Kidney tubule cell (primary cell): Measurements from ENCODE around the gene HHAT.

Experiments
- DNase-seq: peaks from one replicate; pipeline ENCODE4 v3.0.0-alpha.2; 2018; ENCODE audit warnings: low spot score

Gene HHAT

GRCh38 chr1:210553711-210554110, 225.0 kb downstream of the HHAT start:
- no peak for DNase-seq

- DNase-seq: no peak
Observed at GRCh38 chr1:210554382-210554781, 225.7 kb downstream of the HHAT start.

DNA sequence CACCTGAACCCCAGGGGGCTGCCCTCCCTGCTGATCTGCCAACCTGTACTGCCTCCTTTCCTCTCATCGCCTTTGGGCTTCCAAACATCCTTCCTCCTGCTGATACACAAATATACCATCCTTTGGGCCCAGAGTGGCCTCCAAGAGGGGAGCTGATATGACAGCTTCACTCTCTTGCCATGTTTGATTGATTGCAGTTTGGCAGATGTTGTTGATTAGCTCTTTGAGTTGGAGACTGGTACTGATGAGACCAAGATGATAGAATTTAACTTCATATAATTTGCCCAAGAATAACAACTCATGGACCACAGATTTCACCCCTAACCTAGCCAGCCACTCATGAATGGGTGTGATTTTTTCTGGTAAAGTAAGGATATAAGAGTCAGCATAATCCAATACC, 227.8 kb downstream of the HHAT start:
- no peak for DNase-seq

- no peak for DNase-seq
Observed at GRCh38 chr1:210557426-210558077, 228.8 kb downstream of the HHAT start.

GRCh38 chr1:210558302-210558701, 229.6 kb downstream of the HHAT start:
- peak; percentile 1 for DNase-seq

DNA sequence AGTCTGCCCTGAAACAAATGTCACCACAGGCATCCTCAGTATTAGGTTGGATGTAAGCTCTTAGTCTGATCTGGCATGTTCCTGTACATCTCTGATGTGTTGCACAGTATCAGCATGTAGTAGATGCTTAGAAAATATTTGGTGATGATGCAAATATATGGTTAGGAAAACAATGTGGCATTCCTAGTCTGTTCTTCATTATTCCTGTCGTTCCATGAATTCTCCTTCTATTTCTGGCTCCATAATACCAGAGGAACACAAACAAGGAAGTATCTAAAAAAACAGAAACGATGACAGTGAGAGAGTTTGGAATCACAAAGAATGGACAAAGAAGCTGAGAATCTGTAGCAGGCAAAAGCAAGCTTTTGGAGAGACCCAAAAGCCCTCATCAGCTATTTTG, 236.6 kb downstream of the HHAT start:
- DNase-seq: no peak

GRCh38 chr1:210568631-210569030, 239.9 kb downstream of the HHAT start:
- DNase-seq: peak; percentile 22

- no peak for DNase-seq
Observed at GRCh38 chr1:210570116-210570515, 241.4 kb downstream of the HHAT start.

- DNase-seq: no peak
Observed at GRCh38 chr1:210571356-210572284, 242.9 kb downstream of the HHAT start.

DNA sequence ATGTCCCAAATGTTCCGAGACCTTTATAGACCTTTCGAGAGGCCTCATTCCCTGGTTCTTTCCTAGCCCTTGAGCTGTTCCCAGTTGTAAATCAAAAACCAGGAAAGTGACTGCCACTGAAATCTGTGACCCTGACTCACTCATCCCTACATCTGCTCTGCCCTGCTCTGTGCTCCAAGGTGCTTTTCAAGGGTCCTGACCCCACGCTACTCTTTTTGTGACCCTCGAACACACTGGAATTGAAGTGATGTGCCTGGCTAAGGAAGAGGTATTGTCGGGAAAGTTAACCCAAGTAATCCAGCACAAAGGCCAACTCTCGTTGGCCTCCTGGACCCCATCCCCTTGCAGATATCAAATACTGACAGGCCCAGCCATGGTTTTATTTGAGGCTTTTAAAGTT, 244.4 kb downstream of the HHAT start:
- DNase-seq: no peak

- DNase-seq: no peak
Observed at GRCh38 chr1:210582205-210582970, 253.7 kb downstream of the HHAT start.

DNA sequence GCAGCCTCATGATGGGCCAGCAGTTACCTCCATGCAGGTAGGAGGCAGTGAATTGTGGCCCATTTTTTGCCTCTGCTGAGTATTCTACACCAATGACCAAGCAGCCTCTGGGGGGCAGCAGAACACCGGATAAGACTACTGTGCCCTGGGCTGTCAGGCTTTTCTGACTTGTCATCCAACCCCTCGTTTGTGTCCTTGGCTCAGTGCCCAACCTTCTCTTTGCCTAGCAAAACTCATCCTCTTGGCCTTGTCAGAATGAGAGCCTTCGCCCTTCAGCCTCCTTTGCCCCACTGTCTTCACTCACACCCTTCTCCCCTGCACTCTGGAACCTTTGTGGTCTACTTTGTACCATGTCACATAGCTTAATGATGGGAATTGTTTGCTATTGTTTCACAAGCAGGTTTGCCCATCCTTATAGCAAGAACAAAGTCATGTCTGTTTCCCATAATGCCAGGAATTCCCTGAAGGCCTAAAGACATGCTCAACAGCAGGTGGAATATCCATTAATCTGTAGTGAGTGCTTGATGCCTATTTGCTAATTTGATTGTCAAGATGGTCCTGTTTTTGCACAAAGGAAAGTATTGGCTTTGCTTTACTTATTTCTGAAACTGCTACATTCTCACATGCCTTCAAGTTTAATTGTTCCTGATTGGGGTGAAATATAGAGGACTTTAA, 255.9 kb downstream of the HHAT start:
- peak; percentile 86 for DNase-seq

- no peak for DNase-seq
Observed at GRCh38 chr1:210586771-210587170, 258.1 kb downstream of the HHAT start.

DNA sequence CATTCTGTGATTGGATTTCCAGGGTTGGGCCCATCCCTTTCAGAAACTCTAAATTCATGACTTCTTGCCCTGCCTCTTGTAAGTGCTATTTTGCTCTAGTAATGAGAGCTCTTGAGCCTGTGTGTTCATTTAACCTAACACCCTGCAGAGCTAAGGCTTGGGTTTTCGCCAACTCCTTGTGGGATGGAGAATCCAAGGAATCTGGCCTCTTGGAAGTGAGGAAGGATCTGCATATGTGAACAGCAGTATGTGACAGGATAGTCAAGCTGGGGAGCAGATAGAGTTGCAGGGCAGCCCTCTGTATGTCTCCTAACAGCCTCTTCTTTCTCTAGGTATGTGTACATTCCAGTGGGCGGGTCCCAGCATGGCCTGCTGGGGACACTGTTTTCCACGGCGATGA, 258.9 kb downstream of the HHAT start:
- peak; percentile 44 for DNase-seq

GRCh38 chr1:210588357-210588756, 259.7 kb downstream of the HHAT start:
- no peak for DNase-seq

DNA sequence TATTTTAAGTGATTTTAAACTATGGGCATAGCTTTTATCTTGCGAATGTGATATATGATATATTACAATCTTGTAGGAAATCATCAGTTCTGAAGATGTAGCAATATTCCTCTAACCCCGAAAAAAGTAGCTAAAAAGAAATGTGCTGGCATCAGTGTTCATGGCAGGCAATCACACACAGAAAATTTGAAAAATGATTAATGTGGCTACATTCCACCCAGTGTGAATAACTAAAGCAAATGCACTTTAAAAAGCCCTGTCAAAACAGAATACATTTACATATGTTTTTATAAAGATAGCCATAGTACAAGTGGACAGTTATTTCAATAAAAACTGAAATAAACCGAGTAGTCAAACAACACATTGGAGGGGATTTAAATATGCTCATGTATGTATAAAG, 260.2 kb downstream of the HHAT start:
- DNase-seq: no peak

GRCh38 chr1:210591214-210591613, 262.5 kb downstream of the HHAT start:
- no peak for DNase-seq

DNA sequence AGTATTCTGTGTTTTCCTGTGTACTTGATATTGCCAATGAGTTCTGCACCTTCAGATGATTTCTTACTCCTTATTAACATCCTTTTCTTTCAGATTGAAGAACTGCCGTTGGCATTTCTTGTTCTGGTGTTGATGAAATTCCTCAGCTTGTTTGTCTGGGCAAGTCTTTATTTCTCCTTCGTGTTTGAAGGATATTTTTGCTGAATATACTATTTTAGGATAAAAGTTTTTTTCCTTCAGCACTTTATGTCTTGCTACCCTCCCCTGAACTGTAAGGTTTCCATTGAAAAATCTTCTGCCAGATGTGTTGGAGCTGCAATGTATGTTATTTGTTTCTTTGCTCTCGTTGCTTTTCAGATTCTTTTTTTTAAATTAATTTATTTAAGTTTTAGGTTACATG, 265.9 kb downstream of the HHAT start:
- DNase-seq: no peak

DNA sequence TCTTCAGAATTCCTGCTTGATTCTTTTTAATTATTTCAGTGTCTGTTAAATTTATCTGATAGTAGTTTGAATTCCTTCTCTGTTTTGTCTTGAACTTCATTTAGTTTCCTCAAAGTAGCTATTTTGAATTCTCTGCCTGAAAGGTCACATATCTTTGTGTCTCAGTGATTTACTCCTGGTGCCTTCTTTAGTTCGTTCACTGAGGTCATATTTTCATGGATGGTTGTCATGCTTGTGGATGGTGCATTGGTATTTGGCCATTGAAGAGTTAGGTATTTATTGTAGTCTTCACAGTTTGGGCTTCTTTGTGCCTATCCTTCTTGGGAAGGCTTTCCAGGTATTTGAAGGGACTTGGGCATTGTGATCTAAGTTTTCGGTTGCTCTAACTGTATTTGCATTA, 267.9 kb downstream of the HHAT start:
- DNase-seq: peak; percentile 12

- DNase-seq: peak; percentile 97
Observed at GRCh38 chr1:210597555-210598134, 268.9 kb downstream of the HHAT start.

DNA sequence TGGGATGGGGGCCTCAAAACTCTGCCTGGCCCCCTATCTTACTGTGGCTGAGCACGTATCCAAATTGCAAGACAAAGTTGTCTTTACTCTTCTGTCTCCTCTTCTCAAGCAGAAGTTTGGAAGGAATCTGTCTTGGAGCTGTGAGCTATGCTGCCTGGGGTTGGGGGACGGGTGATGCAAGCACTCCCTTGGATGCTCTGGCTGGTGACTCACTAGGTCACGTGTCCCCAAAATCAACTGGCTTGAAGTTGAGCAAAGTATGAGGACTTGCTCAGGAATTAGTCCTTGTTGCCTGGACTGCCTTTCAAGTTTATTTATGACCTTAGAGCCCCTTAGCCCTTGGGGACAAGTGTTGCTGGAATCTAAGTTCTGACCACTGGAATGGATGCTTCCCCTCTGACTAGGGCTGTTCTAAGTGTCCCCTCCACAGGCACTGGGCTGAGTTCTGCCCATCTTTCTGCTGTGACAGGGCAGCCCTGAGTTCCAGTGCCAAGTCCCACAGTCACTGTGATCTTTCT, 269.5 kb downstream of the HHAT start:
- DNase-seq: peak; percentile 96
